Subcutaneous adipose tissue (tissue), 4 donors: Measurements from ENCODE around the gene TSPAN10. TPM values are rescaled to one million over a fixed set of nuclear protein-coding genes. Genes with fewer than 3 reads are reported as not detected.

Experiments used
- total RNA-seq, 4 donors: library from RNA; depleted of rRNA; stranded (reverse); fragments of >200 nt; gene quantifications; one replicate each; pipeline ENCODE4 v1.1.0, GENCODE V29; 2016
- TF ChIP-seq, protein P1 (sequence below): fragments of 450-650 bp; IDR thresholded peaks from one replicate; pipeline ENCODE4 v1.5.1; 2016; ENCODE audit warnings: low read depth, mild to moderate bottlenecking, control low read depth, antibody characterized with exemption, moderate library complexity

The TSPAN10 gene
- total RNA-seq, 4 donors from 2014 or later = 0.44 to 2.4 (median 0.68) TPM; not detected in 1

- TF ChIP-seq, protein P1, sequence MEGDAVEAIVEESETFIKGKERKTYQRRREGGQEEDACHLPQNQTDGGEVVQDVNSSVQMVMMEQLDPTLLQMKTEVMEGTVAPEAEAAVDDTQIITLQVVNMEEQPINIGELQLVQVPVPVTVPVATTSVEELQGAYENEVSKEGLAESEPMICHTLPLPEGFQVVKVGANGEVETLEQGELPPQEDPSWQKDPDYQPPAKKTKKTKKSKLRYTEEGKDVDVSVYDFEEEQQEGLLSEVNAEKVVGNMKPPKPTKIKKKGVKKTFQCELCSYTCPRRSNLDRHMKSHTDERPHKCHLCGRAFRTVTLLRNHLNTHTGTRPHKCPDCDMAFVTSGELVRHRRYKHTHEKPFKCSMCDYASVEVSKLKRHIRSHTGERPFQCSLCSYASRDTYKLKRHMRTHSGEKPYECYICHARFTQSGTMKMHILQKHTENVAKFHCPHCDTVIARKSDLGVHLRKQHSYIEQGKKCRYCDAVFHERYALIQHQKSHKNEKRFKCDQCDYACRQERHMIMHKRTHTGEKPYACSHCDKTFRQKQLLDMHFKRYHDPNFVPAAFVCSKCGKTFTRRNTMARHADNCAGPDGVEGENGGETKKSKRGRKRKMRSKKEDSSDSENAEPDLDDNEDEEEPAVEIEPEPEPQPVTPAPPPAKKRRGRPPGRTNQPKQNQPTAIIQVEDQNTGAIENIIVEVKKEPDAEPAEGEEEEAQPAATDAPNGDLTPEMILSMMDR = no peak
Observed at GRCh38 chr17:81673561-81674258, 36.7 kb downstream of the TSPAN10 start.

DNA sequence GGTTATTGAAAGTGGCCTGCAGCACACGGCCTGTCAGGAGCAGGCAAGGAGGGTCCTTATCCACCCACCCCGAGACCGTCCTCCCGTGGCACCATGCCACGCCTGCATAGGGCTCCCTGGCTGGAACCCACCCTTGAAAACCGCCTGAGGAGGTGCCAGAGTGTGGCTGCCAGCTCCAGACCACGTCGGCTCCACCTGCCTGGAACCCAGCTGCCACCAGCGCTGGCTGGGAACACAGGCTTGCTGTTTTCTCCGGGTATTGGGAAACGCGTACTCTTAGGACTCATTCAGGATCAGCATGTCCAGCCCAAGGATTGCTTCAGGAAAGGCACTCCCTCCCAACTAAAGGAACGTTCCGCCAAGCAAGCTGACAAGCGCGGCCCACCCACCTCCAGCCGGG lies 39.9 kb downstream of the TSPAN10 start:
- TF ChIP-seq, protein P1 = no peak

DNA sequence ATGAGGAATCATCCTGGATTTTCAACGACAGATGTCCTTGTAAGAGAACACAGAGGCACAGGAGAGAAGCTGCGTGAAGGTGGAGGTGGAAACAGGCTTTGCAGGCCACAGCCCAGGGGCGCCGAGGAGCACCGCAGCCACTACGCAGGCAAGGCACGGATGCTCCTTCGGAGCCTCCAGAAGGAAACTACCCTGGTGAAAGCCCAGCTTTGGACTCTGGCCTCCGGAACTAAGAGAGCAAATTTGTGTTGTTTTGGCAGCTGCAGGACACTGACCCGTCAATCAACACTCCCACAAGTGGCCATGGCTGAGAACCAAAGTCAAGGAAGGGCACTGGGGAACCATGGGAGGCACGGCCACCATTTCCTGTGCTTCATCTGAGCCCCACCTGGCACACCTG lies 43.2 kb downstream of the TSPAN10 start:
- TF ChIP-seq, protein P1 = no peak

- TF ChIP-seq, protein P1 = no peak
Observed at GRCh38 chr17:81681672-81682071, 44.7 kb downstream of the TSPAN10 start.

GRCh38 chr17:81682565-81683207 lies 45.7 kb downstream of the TSPAN10 start:
- TF ChIP-seq, protein P1 = no peak

DNA sequence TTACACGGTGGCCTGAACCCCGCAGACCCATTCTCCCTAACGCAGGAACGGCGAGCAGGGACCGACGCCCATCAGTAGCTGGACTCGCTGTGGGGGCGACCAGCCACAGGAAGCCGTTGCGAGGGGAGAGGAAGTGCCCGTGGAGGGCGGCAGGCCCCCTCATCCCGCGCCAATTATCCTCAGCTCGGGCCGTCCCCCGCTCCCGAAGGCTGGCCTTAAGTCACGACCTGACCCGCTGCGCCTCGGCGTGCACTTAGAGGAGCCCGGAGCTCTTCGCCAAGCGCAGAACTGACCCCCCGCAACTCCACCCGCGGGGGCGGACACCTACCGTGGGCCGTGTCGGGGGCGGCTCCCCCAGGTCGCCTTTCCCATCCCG lies 46.2 kb downstream of the TSPAN10 start:
- TF ChIP-seq, protein P1 = no peak

DNA sequence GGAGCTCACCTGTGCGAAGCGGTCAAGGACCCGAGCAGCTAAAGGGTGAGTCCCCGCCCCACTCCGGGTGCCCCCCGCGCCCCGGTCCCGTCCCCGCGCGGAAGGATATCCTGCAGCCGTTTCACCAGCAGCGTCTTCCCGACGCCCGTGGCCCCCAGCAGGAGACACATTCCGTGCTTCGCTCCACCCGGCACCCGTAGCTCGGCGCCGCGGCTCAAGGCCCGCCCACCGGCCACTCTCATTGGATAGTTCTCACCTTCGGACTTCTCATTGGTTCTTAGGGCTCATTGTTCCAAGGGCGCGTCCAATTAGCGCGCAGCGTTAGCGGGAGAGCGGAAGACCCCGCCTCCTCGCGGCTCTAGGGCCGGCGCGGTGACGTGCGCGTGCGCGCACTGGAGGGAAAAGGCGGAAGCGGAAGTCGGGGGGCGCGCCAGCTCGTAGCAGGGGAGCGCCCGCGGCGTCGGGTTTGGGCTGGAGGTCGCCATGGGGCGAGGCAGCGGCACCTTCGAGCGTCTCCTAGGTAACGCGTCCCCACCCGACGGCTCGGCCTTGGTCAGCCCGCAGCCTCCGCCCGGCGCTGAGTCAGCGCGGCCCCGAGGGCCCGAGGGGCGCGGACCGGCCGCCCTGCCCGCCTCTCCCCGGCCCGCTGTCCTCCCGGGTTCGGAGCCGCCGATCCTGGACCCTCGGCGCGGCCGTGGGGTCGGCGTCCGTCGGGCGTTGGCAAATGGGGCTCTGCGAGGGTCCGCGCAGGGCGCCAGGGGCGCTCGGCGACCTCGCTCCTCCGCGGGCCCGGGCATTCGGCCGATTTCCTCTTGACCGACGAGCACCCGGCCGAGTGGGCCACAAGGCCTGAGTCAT lies 46.8 kb downstream of the TSPAN10 start, which contains the start of the genes ARL16 and HGS:
TSS of gene ARL16 (minus strand) at position 214 of the 858 bp plus-strand sequence. CDS start at position 170, 44 bp downstream.
TSS of gene HGS (plus strand) at position 428 of the 858 bp plus-strand sequence. CDS start at position 484, 56 bp downstream.
- TF ChIP-seq, protein P1 = no peak
